Germinal center (tissue), 1 donor: Measurements from ENCODE around the gene CMTM1.

Experiments used
- DNase-seq: peaks from one replicate; pipeline ENCODE4 v3.0.0; 2012; ENCODE audit warnings: mixed read lengths, low spot score

Gene CMTM1, protein sequence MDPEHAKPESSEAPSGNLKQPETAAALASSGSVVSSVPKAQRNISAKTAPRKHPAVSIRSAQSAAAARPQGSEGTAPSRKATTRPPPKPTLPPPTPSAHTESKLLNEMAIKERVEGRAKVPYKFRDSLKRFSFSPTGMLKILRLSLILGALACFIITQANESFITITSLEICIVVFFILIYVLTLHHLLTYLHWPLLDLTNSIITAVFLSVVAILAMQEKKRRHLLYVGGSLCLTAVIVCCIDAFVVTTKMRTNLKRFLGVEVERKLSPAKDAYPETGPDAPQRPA

DNA sequence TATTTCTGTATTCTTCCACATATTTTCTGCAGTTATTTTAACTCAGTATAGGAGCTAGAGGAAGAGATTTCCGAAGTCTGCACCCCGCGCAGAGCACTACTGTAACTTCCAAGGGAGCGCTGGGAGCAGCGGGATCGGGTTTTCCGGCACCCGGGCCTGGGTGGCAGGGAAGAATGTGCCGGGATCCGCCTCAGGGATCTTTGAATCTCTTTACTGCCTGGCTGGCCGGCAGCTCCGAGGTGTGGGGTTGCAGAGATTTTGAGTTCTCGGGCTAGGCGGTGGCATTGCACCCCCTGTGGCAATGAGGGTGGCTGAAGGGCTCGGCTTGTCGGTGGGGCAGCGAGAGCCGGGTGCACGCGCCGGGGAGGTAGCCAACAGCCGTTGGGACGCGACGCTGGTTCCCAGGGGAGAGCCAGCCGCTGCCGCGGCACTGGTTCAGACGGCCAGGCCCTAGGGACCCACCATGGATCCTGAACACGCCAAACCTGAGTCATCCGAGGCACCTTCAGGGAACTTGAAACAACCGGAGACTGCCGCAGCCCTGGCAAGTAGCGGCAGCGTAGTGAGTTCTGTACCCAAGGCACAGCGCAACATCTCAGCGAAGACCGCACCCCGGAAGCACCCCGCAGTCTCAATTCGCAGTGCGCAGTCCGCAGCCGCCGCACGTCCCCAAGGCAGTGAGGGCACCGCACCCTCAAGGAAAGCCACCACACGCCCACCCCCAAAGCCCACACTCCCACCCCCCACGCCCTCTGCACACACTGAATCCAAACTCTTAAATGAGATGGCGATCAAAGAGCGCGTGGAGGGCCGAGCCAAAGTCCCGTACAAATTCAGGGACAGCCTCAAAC lies at the start of gene CMTM1:
TSS of gene CMTM1 (plus strand) at position 389 of the 851 bp plus-strand sequence. CDS start at position 464, 75 bp downstream.
- no peak for DNase-seq

DNA sequence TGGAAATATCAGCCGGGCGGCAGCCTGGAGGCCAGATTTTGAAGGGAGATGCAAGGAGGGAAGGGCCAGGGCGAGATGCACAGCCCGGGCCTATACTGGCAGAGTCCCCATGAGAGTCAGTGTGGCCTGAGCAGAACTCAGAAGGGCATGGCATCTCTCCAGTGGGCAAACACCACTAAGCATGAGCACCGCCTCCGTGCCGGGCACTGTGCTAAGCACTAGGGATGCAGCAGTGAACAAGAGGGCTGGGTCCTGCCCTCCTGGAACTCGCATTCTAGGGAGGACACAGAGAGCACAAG lies 49.8 kb upstream of the CMTM1 start:
- DNase-seq, result no peak

DNA sequence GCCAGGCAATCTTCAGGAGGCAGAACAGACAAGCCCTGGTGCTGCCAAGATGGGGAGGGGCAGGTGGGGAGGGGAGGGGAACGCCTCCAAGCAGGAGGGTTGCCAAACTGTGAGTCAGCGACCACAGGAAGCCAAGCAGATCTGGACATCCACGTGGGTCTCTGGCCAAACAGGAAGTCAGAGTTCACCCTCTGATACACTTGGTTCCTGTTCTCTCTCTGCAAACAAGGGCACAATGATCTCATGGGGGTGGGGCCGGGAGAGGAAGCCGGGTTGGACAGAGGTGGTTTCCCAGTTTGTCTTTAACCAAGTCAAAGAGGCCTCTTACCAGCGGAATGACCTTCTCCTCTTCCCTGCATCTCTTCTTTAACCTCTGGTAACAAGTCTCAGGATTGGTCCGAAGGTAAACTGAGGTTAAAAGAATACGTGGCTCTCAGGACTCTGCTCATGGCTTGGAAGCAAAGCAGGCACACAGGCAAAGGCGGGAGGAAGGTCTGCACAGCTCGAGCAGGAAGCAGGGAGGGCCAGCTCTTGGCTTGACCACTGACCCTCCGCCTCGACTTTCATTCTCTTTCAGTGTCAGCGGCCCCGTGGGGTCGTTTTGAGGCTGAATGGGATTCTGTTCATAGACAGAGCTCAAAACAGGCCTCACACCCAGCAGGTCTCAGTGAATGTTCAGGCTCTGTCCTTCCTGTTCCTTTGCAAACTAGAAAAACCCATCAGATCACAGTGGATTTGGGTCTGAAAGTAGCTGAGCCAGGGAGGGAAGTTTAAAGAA lies 49.2 kb upstream of the CMTM1 start:
- DNase-seq, result peak; percentile 89

DNA sequence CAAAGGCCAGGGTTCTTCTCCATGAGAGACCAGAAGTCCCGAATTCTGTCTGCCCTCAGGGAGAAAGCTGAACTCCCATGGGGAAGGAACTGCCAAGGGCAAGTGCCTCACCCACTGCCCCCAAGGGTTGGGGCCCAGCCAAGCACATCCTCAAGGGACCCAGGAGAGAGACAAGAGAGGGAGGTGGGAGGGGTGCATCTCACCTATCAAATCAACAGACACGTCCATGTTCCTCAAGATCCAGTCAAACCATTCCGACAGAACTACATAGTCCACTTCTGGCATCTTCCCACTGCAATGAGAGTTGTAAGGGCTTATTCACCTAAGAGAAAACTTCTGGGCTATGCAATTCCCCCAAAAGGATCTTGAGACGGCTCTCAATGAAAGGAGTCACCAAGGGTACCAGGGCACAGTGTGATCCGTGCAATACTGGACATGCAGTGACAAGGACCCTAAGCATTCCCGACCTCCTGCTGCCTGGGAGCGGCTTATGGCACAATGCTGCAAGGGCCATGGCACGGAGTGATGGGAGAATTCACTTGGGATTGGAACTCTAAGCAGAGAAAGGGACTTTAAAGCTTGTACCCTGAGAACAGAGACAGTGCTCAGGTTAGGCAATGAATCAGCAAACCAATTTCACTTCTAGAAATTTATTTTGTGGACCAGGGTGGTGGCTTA lies 48.5 kb upstream of the CMTM1 start:
- DNase-seq, result no peak

DNA sequence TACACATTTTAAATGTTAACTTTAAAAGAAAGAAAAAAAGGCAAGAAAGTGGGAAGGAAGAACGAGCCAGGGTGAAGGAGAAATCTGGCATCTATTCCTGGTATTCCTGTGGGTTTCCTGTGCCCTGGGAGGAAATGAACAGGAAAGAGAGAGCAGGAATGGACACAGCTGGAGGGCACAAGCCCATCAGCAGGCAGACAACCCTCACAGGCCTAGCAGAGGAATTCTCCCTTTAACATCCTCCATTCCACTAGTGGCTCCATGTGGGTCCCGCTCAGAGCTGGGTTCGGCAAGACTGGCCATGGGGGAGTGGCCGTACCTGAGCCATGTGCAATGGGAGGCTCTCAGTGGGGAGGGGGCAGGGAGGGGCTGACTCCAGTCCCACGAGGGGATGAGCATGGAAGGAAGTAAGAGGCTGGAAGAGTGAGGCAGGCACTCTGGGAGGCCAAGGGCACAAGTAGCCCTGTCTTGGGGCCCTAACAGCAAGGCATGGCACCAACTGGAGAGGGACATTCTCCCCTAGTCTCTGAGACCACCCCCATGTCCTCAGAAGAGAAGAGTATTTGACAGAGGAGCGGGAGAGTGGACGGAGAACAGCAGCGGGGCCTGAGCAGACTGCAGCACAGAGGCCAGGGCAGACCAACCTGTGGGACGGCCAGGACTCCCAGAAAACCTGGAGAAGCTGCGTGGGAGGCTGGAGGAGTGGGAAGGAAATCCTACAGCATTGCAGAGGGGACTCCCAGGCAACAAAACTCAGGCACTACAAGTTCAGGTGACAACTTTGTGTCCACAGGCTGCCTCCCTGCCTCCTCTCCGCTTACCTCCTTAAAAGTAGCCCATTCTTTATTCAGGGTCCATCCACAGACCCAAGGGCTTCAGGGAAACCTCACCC lies 46.5 kb upstream of the CMTM1 start:
- no peak for DNase-seq

DNA sequence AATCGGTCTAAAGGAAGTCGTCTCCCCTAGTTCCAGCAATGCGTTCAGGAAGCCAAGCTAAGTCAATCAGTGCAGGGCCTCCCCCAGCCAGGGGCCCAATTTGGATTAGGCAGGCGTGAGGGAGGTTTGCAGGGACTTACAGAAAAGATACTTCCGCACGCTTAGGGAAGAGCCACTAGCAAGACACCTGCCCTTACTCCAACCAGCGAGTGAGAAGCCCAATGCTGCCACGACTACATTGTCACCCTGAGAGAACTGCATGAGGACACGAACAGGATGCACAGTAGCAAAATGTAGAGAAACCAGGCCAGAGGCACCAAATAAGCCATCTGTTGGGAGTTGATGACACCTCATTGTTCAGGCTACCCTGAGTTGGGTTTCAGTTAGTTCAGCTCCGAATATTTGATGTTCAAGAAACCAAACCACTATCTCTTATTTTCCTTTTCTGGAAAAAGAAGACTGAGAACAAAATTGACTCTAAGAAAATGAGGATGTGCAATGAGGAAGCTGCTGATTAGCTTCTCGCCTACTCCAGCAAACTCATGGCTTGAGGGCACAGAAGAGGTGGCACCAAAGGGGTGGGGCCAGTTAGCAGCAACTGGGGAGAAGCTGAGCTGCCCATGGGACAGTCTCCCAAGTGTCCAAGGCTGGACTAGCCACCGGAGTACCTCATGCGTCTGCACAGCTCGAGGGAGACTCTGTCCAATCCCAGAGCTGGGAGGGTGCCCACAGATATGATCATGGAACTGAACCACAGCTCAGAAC lies 45.7 kb upstream of the CMTM1 start:
- peak; percentile 42 for DNase-seq

DNA sequence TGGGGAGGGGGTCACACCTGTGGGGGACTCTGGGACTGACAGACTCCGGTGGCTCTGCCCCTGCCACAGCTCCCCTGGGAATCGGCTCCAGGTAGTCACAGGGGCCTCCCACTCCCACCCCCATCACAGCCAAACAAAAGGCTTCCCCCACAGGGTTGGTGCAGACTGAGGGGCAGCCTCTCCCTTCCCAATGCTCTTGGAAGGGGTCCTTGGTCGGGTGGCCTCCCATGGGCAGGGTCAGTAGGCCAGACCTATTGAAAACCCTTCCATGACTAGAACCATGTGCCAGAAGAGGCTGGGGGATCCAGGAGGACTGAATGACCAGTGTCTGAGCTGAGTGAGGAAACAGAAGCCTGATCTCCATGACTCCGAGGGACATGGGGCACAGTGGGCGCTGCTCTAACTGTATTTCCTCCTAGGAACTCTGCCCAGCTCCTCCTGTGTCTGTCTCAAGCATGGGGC lies 45.0 kb upstream of the CMTM1 start:
- DNase-seq, result no peak

DNA sequence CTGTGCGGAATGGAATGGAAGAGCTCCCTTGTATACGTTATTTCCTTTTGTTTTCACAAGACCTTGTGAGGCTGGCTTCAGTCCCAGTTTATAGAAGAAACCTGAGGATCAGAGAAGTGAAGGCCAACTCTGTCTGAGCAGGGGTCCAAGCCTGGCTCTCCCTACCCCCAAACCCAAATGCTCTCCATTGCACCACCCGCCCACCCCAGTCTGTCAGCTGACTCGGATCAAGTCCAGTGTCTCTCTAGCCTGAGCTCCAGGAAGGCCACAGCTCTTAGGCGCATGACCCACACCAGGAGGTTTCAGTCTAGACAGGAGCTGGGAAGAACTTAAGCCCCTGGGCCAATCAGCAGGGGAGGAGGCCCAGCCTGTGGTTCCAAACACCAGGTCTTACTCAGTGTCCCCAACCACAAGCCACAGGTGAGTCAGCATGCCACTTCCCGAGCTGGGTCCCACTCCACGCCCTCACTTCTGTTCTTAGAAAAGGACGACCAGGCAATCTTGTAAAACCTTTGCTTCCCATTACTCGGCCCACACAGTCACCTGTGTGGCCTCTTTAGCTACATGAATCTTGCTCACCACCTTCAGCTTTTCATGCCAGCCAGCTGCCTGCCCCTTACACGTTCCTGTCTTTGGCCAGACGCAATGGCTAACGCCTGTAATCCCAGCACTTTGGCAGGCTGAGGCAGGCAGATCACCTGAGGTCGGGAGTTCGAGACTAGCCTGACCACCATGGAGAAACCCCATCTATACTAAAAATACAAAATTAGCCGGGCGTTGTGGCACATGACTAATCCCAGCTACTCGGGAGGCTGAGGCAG lies 44.1 kb upstream of the CMTM1 start:
- no peak for DNase-seq

DNA sequence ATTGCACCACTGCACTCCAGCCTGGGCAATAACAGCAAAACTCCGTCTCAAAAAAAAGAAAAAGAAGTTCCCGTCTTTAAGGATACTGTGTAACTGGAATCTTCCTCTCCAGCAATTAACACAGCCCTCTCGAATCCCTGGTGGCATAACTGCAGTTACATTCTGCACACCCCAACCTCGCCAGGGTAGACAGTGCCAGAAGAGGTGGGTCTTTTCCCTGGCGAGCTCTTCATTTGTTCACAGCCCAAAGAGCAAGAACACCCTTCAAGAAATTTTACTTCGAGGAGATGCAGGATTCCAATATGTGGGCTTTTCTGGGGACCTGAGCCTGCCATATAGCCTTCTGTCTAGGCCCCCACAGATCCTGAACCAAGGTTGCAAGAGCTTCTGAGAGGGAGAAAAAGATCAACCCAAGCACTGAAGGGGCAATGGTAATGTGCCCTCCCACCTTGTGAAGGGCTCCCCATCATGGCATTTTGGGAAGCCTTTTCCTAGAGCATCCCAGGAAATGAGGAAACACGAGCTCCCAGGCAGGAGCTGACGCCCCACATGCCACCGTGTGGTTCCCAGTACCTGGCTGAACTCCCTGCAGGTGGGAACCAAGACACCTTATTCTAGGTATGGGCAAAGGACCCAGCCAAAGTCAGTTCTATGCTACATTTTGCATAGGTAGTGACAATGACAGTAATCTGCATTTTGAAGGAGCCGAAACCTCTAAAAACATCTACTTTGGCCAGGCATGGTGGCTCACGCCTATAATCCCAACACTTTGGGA lies 43.2 kb upstream of the CMTM1 start:
- DNase-seq, result no peak

DNA sequence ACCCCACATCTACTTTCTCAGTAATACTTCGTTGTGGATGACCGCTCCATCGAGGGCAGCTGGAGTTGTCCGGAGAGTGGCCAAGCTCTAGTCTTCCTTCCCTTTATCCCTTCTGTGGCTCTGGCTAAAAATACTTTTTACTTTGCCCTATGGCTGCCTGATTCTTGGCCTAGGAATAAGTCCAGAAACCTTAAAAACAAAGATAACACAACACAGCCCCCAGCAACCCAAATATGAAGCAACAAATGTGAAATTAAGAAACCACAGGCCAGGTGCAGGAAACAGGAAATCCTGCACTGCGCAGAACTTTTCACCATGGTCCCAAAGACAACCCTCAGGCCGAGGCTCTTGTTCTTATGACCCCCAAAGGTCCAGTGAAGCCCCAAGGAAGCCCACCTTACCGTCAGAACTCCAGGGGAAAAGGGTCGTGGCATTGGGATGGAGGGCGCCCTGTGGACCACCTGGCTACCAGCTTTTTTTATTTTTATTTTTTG lies 42.3 kb upstream of the CMTM1 start:
- DNase-seq, result peak; percentile 49

DNA sequence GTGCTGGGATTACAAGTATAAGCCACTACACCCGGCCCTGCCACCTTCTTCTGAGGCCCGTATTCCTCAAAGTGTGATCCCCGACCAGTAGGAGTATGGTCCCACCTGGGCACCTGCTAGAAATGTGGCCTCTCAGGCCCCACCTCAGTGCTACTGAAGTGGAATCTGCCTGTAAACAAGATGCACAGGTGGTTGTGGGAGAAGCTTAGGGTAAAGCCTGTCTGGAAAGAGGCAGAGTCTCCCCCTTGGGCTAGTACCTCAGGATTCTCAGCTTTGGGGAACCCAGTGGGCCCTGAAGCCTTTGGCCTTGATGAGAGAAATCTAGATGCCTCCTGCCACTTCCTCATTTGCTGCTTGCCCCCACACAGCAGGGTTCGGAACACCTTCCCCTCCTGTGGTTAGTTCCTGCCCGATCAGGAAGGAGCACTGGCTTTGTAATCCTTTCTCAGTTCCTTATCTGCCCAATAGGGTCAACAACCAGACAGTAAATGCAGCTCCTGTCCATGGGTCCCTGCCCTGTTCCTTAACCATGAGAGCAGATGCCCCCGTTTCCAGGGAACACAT lies 41.6 kb upstream of the CMTM1 start:
- peak; percentile 70 for DNase-seq

DNA sequence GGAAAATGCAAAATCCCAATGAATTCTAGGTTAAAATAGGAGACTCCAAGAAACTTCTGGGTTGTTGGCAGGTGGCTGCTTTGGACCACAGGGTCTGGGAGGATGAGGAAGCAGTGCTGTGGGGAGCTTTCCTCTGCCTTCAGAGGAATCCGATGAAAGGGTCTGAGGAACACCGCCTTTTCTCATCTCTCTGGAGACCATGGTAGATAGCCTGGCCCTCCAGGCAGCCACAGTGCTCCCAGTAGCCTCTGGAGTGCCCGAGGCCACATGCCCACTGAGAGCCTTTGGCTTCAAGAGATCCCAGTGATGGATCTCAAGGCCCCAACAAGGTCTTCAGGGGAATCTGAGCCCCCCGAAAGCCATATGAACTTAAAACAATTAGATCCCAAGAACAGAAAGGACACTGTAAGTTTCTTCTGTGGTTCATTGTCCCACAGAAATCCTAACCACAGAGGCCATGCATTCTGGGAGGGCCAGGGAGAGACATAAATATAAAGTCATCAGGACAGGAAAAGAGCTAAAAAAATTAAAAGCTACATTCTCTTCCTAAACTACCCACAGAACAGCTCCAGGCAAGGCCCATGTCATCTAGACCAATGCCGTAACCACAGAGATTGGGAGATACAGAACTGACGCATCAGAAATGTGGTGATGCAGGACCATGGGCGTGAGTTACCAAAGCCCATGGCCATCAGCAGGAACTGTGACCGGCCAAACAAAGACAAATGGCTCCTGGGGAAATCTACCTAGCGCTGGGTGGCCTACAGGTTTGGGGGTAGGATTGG lies 40.7 kb upstream of the CMTM1 start:
- DNase-seq, result no peak

DNA sequence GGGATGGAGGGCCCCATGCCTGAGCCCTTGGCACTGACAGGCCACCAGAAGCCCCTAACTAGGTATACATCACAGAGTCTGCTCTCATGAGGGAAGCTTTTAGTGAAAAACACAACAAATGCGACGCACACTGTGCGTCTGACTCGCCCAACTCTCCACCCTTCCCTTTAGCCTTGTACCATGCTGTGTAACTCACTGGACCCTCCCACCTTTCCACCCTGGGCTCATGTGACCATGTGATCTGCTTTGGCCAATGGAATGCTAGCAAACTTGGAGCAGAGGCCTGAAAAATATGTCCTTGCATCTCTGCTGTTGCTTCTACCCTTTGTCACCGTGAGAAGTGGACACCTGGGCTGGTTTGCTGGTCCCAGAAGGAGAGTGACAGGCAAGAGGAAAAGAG lies 37.9 kb upstream of the CMTM1 start:
- DNase-seq, result no peak

DNA sequence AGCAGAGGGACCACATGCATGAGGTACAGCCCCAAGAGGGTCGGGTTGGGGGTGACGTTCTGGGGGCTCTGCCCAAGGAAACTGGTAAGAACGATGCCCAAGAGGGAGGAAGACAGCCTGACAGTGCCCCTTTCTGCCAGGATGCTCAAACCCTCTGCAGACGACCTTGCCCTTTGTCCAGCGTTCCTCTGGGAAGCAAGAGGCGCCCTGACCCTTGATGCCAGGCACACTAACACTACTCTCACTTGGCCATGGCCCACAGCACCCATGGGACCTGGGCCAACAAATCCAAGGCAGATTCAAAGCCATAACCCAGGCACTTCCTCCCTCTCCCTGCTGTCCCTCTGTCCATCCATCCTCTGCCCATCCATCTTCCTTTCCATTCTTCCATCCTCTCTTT lies 36.8 kb upstream of the CMTM1 start:
- DNase-seq, result no peak

DNA sequence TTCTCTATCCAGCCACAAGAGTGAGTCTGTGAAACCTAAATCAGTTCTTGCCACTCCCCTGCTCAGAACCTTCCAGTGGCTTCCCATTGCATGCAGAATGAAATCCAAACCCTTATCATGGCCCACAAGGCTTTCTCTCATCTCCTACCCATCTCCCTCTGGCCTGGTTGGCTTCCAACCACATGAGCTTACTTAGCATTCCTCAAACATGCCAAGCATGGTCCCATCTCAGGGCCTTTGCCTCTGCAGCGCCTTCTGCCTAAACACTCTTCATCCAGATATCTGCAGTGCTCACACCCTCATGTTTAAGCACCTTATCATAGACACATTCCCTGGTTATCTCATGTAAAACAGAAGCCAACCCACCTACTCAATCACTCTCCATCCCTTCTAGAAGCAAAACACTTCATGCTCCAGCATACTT lies 31.9 kb upstream of the CMTM1 start:
- DNase-seq, result no peak

DNA sequence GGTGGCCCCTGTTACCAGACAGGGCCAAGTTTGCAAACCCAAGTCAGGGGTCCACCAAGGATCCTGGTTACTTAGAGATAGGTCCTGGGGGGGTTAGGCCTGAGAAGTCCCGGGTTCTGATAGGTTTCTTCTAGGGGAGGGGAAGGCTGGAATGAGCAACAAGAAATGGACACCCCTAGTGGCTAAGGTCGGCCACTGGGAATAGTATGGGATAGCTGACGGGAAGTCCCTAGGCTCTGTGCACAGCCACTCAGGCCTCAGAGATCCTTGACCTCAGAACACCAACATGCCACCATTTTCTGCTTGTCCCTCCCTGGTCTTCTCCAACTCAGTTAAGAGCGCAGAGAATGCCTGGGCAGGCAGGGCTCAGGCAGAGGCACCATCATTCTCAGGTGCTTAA lies 29.7 kb upstream of the CMTM1 start:
- DNase-seq, result no peak

DNA sequence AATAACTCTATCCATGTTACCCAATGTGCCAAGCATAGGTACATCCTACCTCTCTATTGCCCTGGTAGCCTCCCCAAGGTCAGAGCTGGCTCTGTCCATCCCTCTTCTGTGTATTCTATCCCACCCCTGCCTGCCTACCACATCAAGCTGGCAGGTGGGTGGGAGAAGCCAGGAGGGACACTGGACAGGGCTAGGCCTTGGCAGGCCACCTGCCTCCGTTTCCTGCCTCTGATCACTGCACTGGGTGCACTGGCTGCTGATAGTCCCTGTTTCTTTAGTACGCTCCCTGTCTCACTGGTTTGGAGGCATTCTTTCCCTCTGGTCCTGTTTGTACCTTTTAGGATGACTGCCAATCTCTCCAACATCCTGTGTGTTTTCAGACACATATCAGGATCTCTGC lies 29.0 kb upstream of the CMTM1 start:
- no peak for DNase-seq
